Ovary (tissue), 9 donors: Measurements from ENCODE around the gene TRMT10B. TPM values are rescaled to one million over a fixed set of nuclear protein-coding genes. Genes with fewer than 3 reads are reported as not detected.

ENCODE experiments used
- DNase-seq, 5 donors: peaks; one replicate each; pipeline ENCODE4 v3.0.0-alpha.2; 2019 to 2020
- H3K27ac ChIP-seq, 2 donors: fragments of 200-600 bp; one replicate each; pipeline versions ENCODE4 v1.5.1 to v1.8.0; 2019 to 2022
- H3K27me3 ChIP-seq: fragments of 200-600 bp; one replicate; pipeline ENCODE4 v1.8.0; 2022
- H3K36me3 ChIP-seq: fragments of 200-600 bp; sonication (generic); one replicate; pipeline ENCODE4 v1.5.1; 2019
- H3K4me1 ChIP-seq: one replicate; pipeline ENCODE4 v1.8.1; 2013; ENCODE audit warnings: mild to moderate bottlenecking, moderate library complexity; ENCODE audit not compliant: insufficient read depth
- H3K4me3 ChIP-seq: fragments of 200-600 bp; sonication (generic); one replicate; pipeline ENCODE4 v1.5.1; 2017
- H3K9me3 ChIP-seq, 2 donors: fragments of 200-600 bp in 1 of 2; sonication (generic) in 1 of 2; one replicate each; pipeline versions ENCODE4 v1.5.1 to v1.8.1; 2013 to 2019; ENCODE audit warnings: mild to moderate bottlenecking in 1 of 2, moderate library complexity in 1 of 2
- EP300 ChIP-seq: sonication (generic); formaldehyde crosslinking; IDR thresholded peaks from one replicate; pipeline ENCODE4 v1.6.1; 2017; ENCODE audit warnings: antibody characterized with exemption
- POLR2A ChIP-seq: fragments of 450-650 bp; IDR thresholded peaks from one replicate; pipeline ENCODE4 v1.6.1; 2017; ENCODE audit warnings: antibody characterized with exemption, mild to moderate bottlenecking, moderate library complexity
- WGBS, 3 donors: extraction: QIAGEN DNeasy Blood & Tissue Kit in 1 of 3; methylation state at CpG; one replicate each; pipeline versions ENCODE4 v1.1.5 to v1.1.7; 2013 to 2017; 5-methylcytosine and 5-hydroxymethylcytosine counted together
- intact Hi-C, 4 donors: fragments of 100-400 bp; cut with DNase I; formaldehyde crosslinking; loops; one replicate each; pipeline versions ENCODE4 v1.11.0 to v1.15.1; 2022 to 2023
- polyA plus RNA-seq, 2 donors: library from polyadenylated mRNA; stranded (reverse); fragments of 200-250 nt in 1 of 2; fragments of 350-450 nt in 1 of 2; fragmentation: Illumina TruSeq in 1 of 2; extraction: RNeasy Lipid Tissue Mini Kit (QIAGEN cat#74804) in 1 of 2; gene quantifications; one replicate each; pipeline ENCODE4 v1.2.3, GENCODE V29; 2013 to 2014
- total RNA-seq, 7 donors: library from RNA; depleted of rRNA in 2 of 7; stranded (reverse); fragments of >200 nt in 2 of 7; fragmentation: NEBNext Ultra II Directional in 3 of 7; extraction: Animal tissue kit (Norgen Biotek cat#: 25700) in 3 of 7; gene quantifications; one replicate each; pipeline versions ENCODE4 v1.1.0 to v1.2.4, GENCODE V29; 2016 to 2023
- TF ChIP-seq, protein P1 (sequence below), 3 donors: fragments of 450-650 bp in 2 of 3; fragments of 200-600 bp in 1 of 3; IDR thresholded peaks; one replicate each; pipeline versions ENCODE4 v1.5.1 to v1.8.0; 2016 to 2022; ENCODE audit warnings: antibody characterized with exemption in 3 of 3, mild to moderate bottlenecking in 1 of 3
- donor health status: DM: no; HTN: no; CAD: no; lungs with moderate emphysema.
- donor health status: DM: no; HTN: no; CAD: no.
- donor health status: Bipolar disorder and iron deficiency.
- donor health status: DM: yes; HTN: yes; CAD: no.
- donor health status: DM: no; HTN: no; CAD: no.
- donor health status: DM: yes; HTN: yes; CAD: no.

Gene TRMT10B
- total and polyA plus RNA-seq, 9 donors, result 6.7 to 13.6 (median 9.9) TPM

GRCh38 chr9:37769306-37769705 lies 15.7 kb downstream of the TRMT10B start:
- intact Hi-C loops, result no loop called here
- H3K27me3 ChIP-seq, result no peaks in the 10 kb centered on the region
- no peak for TF ChIP-seq EP300
- TF ChIP-seq, protein P1, sequence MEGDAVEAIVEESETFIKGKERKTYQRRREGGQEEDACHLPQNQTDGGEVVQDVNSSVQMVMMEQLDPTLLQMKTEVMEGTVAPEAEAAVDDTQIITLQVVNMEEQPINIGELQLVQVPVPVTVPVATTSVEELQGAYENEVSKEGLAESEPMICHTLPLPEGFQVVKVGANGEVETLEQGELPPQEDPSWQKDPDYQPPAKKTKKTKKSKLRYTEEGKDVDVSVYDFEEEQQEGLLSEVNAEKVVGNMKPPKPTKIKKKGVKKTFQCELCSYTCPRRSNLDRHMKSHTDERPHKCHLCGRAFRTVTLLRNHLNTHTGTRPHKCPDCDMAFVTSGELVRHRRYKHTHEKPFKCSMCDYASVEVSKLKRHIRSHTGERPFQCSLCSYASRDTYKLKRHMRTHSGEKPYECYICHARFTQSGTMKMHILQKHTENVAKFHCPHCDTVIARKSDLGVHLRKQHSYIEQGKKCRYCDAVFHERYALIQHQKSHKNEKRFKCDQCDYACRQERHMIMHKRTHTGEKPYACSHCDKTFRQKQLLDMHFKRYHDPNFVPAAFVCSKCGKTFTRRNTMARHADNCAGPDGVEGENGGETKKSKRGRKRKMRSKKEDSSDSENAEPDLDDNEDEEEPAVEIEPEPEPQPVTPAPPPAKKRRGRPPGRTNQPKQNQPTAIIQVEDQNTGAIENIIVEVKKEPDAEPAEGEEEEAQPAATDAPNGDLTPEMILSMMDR (IDR thresholded peaks at IDR 0.05), result no peak
- no peak for TF ChIP-seq POLR2A

GRCh38 chr9:37769995-37770394 lies 16.4 kb downstream of the TRMT10B start:
- 73 to 87% (median 81%) methylated on average over 3 of the region's 3 CpGs for WGBS, 3 donors
- Histone ChIP-seq H3K36me3 (no peaks in the 10 kb centered on the region), H3K4me1 (no peaks in the 10 kb centered on the region), H3K27ac (no peak overlapping the region), H3K27me3 (no peaks in the 10 kb centered on the region), H3K9me3 (no peaks in the 10 kb centered on the region), H3K4me3 (no peak overlapping the region)
- TF ChIP-seq, protein P1 (IDR thresholded peaks at IDR 0.05), result no peak
- TF ChIP-seq EP300 (no peak), POLR2A (no peak)
- no peak for DNase-seq
- intact Hi-C loops, result no loop called here

More at GRCh38 chr9:37769306-37769705, 15.7 kb downstream of the TRMT10B start:
- Histone ChIP-seq H3K4me3 (no peak overlapping the region), H3K4me1 (no peaks in the 10 kb centered on the region), H3K36me3 (no peaks in the 10 kb centered on the region), H3K9me3 (no peaks in the 10 kb centered on the region), H3K27ac (no peak overlapping the region)
- DNase-seq, result no peak
- 77 to 94% (median 90%) methylated on average over 5 of the region's 5 CpGs for WGBS, 3 donors

DNA sequence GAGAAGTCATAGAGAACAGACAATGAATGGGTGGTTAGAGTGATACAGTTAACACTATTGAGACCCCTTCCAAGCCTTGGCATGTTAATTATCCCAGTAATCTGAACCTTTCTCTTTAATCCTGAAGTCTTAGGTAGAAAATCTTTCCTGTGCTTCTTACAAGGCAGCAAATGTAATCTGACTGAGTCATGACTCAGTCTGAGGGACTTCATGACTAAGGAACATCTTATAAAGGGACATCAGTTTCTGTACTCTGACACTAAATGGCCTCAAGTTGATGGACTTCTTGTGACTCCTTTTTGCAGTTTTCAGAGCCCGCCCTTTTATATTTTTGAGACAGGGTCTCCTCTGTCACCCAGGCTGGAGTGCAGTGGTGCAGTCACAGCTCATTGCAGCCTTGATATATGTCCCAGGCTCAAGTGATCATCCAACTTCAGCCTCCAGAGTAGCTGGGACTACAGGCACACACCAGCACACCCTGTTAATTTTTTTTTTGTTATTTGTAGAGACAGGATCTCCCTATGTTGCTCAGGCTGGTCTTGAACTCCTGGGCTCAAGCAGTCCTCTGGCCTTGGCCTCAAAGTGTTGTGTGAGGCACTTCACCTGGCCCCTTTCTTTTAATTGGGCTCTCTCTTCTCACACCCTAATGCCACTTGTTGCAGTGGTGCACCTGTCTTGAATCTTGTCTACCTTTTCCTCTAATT lies 21.8 kb downstream of the TRMT10B start:
- Histone ChIP-seq H3K27ac (no peak overlapping the region), H3K4me3 (no peak overlapping the region), H3K9me3 (no peaks in the 10 kb centered on the region), H3K4me1 (no peaks in the 10 kb centered on the region), H3K27me3 (no peaks in the 10 kb centered on the region), H3K36me3 (no peaks in the 10 kb centered on the region)
- WGBS, 3 donors, result 92 to 96% (median 96%) methylated on average over 1 of the region's 1 CpG
- intact Hi-C loops, result no loop called here
- TF ChIP-seq POLR2A (no peak), EP300 (no peak)
- TF ChIP-seq, protein P1 (IDR thresholded peaks at IDR 0.05), result no peak
- no peak for DNase-seq

GRCh38 chr9:37776328-37776727 lies 22.7 kb downstream of the TRMT10B start:
- H3K36me3 ChIP-seq, result no peaks in the 10 kb centered on the region
- no peaks in the 10 kb centered on the region for H3K27me3 ChIP-seq
- H3K4me1 ChIP-seq, result no peaks in the 10 kb centered on the region
- TF ChIP-seq, protein P1 (IDR thresholded peaks at IDR 0.05), result no peak
- TF ChIP-seq EP300, result no peak
- TF ChIP-seq POLR2A, result no peak
- no peak overlapping the region for H3K27ac ChIP-seq
- no peaks in the 10 kb centered on the region for H3K9me3 ChIP-seq
- intact Hi-C loops, result no loop called here
- WGBS, 3 donors, result 82 to 86% (median 85%) methylated on average over 5 of the region's 5 CpGs
- no peak overlapping the region for H3K4me3 ChIP-seq
- DNase-seq, result no peak
